GM21526 (cell line): ENCODE measurements around the gene ELOVL1.

Experiments
- ATAC-seq: cut with Tn5 transposase; IDR thresholded peaks from one replicate; pipeline ENCODE4 v1.9.1; 2021; ENCODE audit warnings: moderate library complexity; ENCODE audit not compliant: unreplicated experiment, low FRiP score

ELOVL1 gene

GRCh38 chr1:43331688-43332087 is 36.1 kb downstream of the ELOVL1 start:
- ATAC-seq: no peak

- ATAC-seq: no peak
These were observed 37.6 kb downstream of the ELOVL1 start for GRCh38 chr1:43329995-43330751.

- no peak for ATAC-seq
These were observed 40.1 kb downstream of the ELOVL1 start for GRCh38 chr1:43327549-43328292.

GRCh38 chr1:43325381-43325780 is 42.4 kb downstream of the ELOVL1 start:
- no peak for ATAC-seq

- no peak for ATAC-seq
These were observed 43.0 kb downstream of the ELOVL1 start for GRCh38 chr1:43324810-43325209.

GRCh38 chr1:43322506-43322905 is 45.3 kb downstream of the ELOVL1 start:
- no peak for ATAC-seq

GRCh38 chr1:43321331-43321891 is 46.4 kb downstream of the ELOVL1 start:
- no peak for ATAC-seq

GRCh38 chr1:43319766-43320165 is 48.0 kb downstream of the ELOVL1 start:
- ATAC-seq: no peak

GRCh38 chr1:43319288-43319687 is 48.5 kb downstream of the ELOVL1 start:
- no peak for ATAC-seq

- ATAC-seq: no peak
These were observed 49.0 kb downstream of the ELOVL1 start for GRCh38 chr1:43318831-43319230.

GRCh38 chr1:43317817-43318471 is 49.9 kb downstream of the ELOVL1 start:
- no peak for ATAC-seq

GRCh38 chr1:43316738-43317520 is 50.9 kb downstream of the ELOVL1 start:
- no peak for ATAC-seq

- no peak for ATAC-seq
These were observed 51.7 kb downstream of the ELOVL1 start for GRCh38 chr1:43315963-43316737.

- ATAC-seq: no peak
These were observed 52.3 kb downstream of the ELOVL1 start for GRCh38 chr1:43315481-43315880.

GRCh38 chr1:43314233-43314632 is 53.6 kb downstream of the ELOVL1 start:
- no peak for ATAC-seq

- ATAC-seq: no peak
These were observed 54.0 kb downstream of the ELOVL1 start for GRCh38 chr1:43313771-43314170.
